Transverse colon (tissue), 4 donors: ENCODE results near the gene HCAR2.
"Not testable (repeated sequence)": the region's sequence is repeated elsewhere in the genome, so short reads cannot be mapped to it uniquely, and the experiment has no call there.

Source experiments
- CTCF ChIP-seq, 5 experiments: fragments of 200-600 bp in 3 of 5; fragments of 450-650 bp in 2 of 5; sonication (generic) in 3 of 5; IDR thresholded peaks; 1 replicate in 2 of 5; 2 replicates in 3 of 5; pipeline ENCODE4 v1.5.1; 2016 to 2017; ENCODE audit warnings: antibody characterized with exemption in 5 of 5, inconsistent platforms in 3 of 5, mild to moderate bottlenecking in 2 of 5, moderate library complexity in 1 of 5
- EP300 ChIP-seq: sonication (generic); formaldehyde crosslinking; IDR thresholded peaks from one replicate; pipeline ENCODE4 v1.6.1; 2017; ENCODE audit warnings: antibody characterized with exemption, low read depth
- POLR2A ChIP-seq: fragments of 450-650 bp; IDR thresholded peaks from one replicate; pipeline ENCODE4 v1.6.1; 2016; ENCODE audit warnings: antibody characterized with exemption, mild to moderate bottlenecking, moderate library complexity
- POLR2AphosphoS5 ChIP-seq, 3 donors: sonication (generic); formaldehyde crosslinking; IDR thresholded peaks; one replicate each; pipeline ENCODE4 v1.6.1; 2016; ENCODE audit warnings: antibody characterized with exemption in 3 of 3

- not testable (repeated sequence) for TF ChIP-seq CTCF (IDR thresholded peaks at IDR 0.05); POLR2AphosphoS5 (IDR thresholded peaks at IDR 0.05); POLR2A; EP300
Measured at GRCh38 chr12:122750781-122751515, 47.8 kb upstream of the HCAR2 start.
